ENCODE results near the gene TMEM233.

DNA sequence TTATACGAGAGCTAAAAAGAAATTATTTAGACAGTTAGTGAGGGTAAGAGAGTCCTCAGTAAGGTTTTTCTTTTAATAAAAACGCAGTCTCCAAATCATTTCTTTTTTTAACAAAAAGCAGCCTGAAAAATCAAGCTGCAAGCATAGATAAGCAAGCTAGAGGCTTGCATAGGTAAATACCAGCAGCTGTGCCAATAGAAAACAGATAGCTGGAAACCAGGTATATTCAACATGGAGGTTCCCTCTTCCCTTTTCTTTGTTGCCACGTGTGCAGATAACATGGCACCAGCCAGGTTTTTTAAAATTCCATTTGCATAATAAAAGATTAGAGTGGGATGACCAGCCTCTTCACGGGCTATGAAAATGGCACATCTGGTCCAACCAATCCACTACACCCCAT lies 68.3 kb downstream of the TMEM233 start:
- TF ChIP-seq, protein P1, sequence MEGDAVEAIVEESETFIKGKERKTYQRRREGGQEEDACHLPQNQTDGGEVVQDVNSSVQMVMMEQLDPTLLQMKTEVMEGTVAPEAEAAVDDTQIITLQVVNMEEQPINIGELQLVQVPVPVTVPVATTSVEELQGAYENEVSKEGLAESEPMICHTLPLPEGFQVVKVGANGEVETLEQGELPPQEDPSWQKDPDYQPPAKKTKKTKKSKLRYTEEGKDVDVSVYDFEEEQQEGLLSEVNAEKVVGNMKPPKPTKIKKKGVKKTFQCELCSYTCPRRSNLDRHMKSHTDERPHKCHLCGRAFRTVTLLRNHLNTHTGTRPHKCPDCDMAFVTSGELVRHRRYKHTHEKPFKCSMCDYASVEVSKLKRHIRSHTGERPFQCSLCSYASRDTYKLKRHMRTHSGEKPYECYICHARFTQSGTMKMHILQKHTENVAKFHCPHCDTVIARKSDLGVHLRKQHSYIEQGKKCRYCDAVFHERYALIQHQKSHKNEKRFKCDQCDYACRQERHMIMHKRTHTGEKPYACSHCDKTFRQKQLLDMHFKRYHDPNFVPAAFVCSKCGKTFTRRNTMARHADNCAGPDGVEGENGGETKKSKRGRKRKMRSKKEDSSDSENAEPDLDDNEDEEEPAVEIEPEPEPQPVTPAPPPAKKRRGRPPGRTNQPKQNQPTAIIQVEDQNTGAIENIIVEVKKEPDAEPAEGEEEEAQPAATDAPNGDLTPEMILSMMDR (IDR thresholded peaks at IDR 0.05): no peak
- no peak for TF ChIP-seq POLR2AphosphoS5 (IDR thresholded peaks at IDR 0.05)
